SK-N-SH treated with all-trans-retinoic acid at 6 μM for 48 hours (cell line): ENCODE measurements around the gene ACOT2.
"Not testable (repeated sequence)": the region's sequence is repeated elsewhere in the genome, so short reads cannot be mapped to it uniquely, and the experiment has no call there.

Experiments
- CSDC2 ChIP-seq: fragments of 250-450 bp; sonication (Bioruptor Pico); IDR thresholded peaks from 2 replicates; pipeline ENCODE4 v1.5.0; 2020; ENCODE audit warnings: mild to moderate bottlenecking, moderate library complexity
- GLIS3 ChIP-seq: fragments of 250-450 bp; sonication (Bioruptor Pico); IDR thresholded peaks from 2 replicates; pipeline ENCODE4 v1.5.0; 2020; ENCODE audit warnings: mild to moderate bottlenecking, moderate library complexity
- TF ChIP-seq, protein P1 (sequence below): fragments of 250-450 bp; sonication (Bioruptor Pico); IDR thresholded peaks from 2 replicates; pipeline ENCODE4 v1.8.0; 2020; ENCODE audit warnings: mild to moderate bottlenecking, moderate library complexity, borderline replicate concordance
- TF ChIP-seq, protein P2 (sequence below): fragments of 250-450 bp; sonication (Bioruptor Pico); IDR thresholded peaks from 2 replicates; pipeline ENCODE4 v1.5.1; 2021; ENCODE audit warnings: mild to moderate bottlenecking, moderate library complexity
- TF ChIP-seq, protein P3 (sequence below): fragments of 250-450 bp; sonication (Bioruptor Pico); IDR thresholded peaks from 2 replicates; pipeline ENCODE4 v1.5.1; 2020; ENCODE audit warnings: low read depth, mild to moderate bottlenecking, moderate library complexity

DNA sequence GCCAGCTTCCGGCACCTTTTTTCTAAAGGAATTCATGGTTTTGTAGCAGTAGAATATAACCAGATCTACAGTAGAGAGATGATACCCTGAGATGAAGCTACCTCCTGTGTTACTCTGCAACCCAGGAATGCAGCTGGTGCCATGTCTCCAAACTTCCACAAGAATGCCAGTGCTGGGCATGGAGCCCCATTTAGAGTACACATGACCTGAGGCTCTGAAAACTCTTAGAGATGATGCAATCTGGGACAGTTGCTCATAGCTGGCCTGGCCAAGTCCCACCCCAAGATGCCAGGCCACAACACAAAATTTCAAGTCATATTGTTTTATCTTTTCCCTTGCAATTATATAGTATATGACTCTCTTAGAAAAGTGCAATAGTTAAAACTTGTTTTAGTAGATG is 23.7 kb upstream of the ACOT2 start:
- TF ChIP-seq CSDC2, GLIS3 (CRISPR knock-in tag): not testable (repeated sequence)
- TF ChIP-seq, protein P1, sequence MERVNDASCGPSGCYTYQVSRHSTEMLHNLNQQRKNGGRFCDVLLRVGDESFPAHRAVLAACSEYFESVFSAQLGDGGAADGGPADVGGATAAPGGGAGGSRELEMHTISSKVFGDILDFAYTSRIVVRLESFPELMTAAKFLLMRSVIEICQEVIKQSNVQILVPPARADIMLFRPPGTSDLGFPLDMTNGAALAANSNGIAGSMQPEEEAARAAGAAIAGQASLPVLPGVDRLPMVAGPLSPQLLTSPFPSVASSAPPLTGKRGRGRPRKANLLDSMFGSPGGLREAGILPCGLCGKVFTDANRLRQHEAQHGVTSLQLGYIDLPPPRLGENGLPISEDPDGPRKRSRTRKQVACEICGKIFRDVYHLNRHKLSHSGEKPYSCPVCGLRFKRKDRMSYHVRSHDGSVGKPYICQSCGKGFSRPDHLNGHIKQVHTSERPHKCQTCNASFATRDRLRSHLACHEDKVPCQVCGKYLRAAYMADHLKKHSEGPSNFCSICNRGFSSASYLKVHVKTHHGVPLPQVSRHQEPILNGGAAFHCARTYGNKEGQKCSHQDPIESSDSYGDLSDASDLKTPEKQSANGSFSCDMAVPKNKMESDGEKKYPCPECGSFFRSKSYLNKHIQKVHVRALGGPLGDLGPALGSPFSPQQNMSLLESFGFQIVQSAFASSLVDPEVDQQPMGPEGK (CRISPR knock-in tag), result not testable (repeated sequence)
- TF ChIP-seq, protein P2, sequence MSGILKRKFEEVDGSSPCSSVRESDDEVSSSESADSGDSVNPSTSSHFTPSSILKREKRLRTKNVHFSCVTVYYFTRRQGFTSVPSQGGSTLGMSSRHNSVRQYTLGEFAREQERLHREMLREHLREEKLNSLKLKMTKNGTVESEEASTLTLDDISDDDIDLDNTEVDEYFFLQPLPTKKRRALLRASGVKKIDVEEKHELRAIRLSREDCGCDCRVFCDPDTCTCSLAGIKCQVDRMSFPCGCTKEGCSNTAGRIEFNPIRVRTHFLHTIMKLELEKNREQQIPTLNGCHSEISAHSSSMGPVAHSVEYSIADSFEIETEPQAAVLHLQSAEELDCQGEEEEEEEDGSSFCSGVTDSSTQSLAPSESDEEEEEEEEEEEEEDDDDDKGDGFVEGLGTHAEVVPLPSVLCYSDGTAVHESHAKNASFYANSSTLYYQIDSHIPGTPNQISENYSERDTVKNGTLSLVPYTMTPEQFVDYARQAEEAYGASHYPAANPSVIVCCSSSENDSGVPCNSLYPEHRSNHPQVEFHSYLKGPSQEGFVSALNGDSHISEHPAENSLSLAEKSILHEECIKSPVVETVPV (CRISPR knock-in tag), result not testable (repeated sequence)
- TF ChIP-seq, protein P3, sequence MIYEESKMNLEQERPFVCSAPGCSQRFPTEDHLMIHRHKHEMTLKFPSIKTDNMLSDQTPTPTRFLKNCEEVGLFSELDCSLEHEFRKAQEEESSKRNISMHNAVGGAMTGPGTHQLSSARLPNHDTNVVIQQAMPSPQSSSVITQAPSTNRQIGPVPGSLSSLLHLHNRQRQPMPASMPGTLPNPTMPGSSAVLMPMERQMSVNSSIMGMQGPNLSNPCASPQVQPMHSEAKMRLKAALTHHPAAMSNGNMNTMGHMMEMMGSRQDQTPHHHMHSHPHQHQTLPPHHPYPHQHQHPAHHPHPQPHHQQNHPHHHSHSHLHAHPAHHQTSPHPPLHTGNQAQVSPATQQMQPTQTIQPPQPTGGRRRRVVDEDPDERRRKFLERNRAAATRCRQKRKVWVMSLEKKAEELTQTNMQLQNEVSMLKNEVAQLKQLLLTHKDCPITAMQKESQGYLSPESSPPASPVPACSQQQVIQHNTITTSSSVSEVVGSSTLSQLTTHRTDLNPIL (CRISPR knock-in tag), result not testable (repeated sequence)
